OCI-LY7 (cell line): Measurements from ENCODE around the gene NHERF2. TPM values are rescaled to one million over a fixed set of nuclear protein-coding genes. Genes with fewer than 3 reads are reported as not detected.

Experiments
- BruUV-seq: library from RNA; stranded (reverse); fragments of 400-500 nt; replicated peaks from 2 replicates; lab custom pipeline; 2021; lab: Mats Ljungman, UMichigan
- CTCF ChIA-PET: fragments of 300-600 bp; sonication (Branson Sonifier 250); formaldehyde crosslinking; loops from one replicate; lab custom pipeline; 2022; ENCODE audit warnings: antibody characterized with exemption; ENCODE audit not compliant: unreplicated experiment; lab: Charles Lee
- POLR2A ChIA-PET: fragments of 300-600 bp; sonication (Branson Sonifier 250); formaldehyde crosslinking; loops from one replicate; lab custom pipeline; 2022; ENCODE audit warnings: antibody characterized with exemption; lab: Charles Lee
- DNase-seq: peaks from one replicate; pipeline ENCODE4 v3.0.0-alpha.2; 2015; ENCODE audit warnings: low spot score
- H2AFZ ChIP-seq: fragments of 200-600 bp; sonication (generic), shearing (Covaris generic); 2 replicates; pipeline ENCODE4 v1.6.1; 2014; ENCODE audit warnings: mild to moderate bottlenecking, antibody characterized with exemption, low read length, moderate library complexity
- H3K27ac ChIP-seq: fragments of 200-600 bp; sonication (generic); 2 replicates; pipeline ENCODE4 v1.5.1; 2014; ENCODE audit warnings: mixed run types, low read depth, mild to moderate bottlenecking, moderate library complexity, low read length, inconsistent platforms; ENCODE audit not compliant: poor library complexity, severe bottlenecking
- H3K36me3 ChIP-seq: fragments of 200-600 bp; sonication (generic); 2 replicates; pipeline ENCODE4 v1.6.1; 2014; ENCODE audit warnings: mild to moderate bottlenecking, antibody characterized with exemption, low read length, moderate library complexity, mixed read lengths; ENCODE audit not compliant: insufficient read depth
- H3K4me1 ChIP-seq: fragments of 200-600 bp; sonication (generic); 2 replicates; pipeline ENCODE4 v1.5.1; 2014; ENCODE audit warnings: mild to moderate bottlenecking, low read length; ENCODE audit not compliant: insufficient read depth, poor library complexity, severe bottlenecking
- H3K4me2 ChIP-seq: fragments of 200-600 bp; sonication (generic); 2 replicates; pipeline ENCODE4 v1.6.1; 2014; ENCODE audit warnings: mild to moderate bottlenecking, low read length
- H3K4me3 ChIP-seq: fragments of 200-600 bp; sonication (generic); 2 replicates; pipeline ENCODE4 v1.5.1; 2014; ENCODE audit warnings: mild to moderate bottlenecking, low read depth, low read length; ENCODE audit not compliant: poor library complexity, severe bottlenecking
- H3K79me2 ChIP-seq: fragments of 200-600 bp; sonication (generic); 2 replicates; pipeline ENCODE4 v1.6.1; 2016; ENCODE audit warnings: low read depth, mild to moderate bottlenecking, low read length, moderate library complexity, mixed read lengths; ENCODE audit not compliant: insufficient read depth
- H3K9me2 ChIP-seq: fragments of 200-600 bp; sonication (generic); 2 replicates; pipeline ENCODE4 v1.6.1; 2016; ENCODE audit warnings: mild to moderate bottlenecking, low read length, mixed read lengths; ENCODE audit not compliant: insufficient read depth
- H3K9me3 ChIP-seq: fragments of 200-600 bp; sonication (generic); 2 replicates; pipeline ENCODE4 v1.6.1; 2014; ENCODE audit warnings: mild to moderate bottlenecking, mixed run types, low read length, mixed read lengths
- H4K20me1 ChIP-seq: fragments of 200-600 bp; sonication (generic); 2 replicates; pipeline ENCODE4 v1.6.1; 2014; ENCODE audit warnings: mild to moderate bottlenecking, antibody characterized with exemption, low read length, moderate library complexity, mixed read lengths; ENCODE audit not compliant: insufficient read depth
- EZH2phosphoT487 ChIP-seq: fragments of 200-600 bp; sonication (generic); IDR thresholded peaks from 2 replicates; pipeline ENCODE4 v1.6.1; 2018; ENCODE audit warnings: low read depth, borderline replicate concordance, mild to moderate bottlenecking, mixed run types, antibody characterized with exemption, low read length, moderate library complexity, mixed read lengths
- intact Hi-C: fragments of 100-400 bp; cut with micrococcal nuclease; formaldehyde crosslinking; loops from one replicate; pipeline ENCODE4 v1.10.0; 2022; ENCODE audit not compliant: unreplicated experiment
- total RNA-seq, 2 experiments: library from RNA; depleted of rRNA in 1 of 2; stranded (reverse); fragments of >200 nt in 1 of 2; shearing (Covaris generic) in 1 of 2; gene quantifications; 2 replicates each; pipeline ENCODE4 v1.2.3, GENCODE V29; 2014 to 2022
- TF ChIP-seq, protein P1 (sequence below): fragments of 200-600 bp; sonication (generic); conservative IDR thresholded peaks from 2 replicates; pipeline ENCODE4 v1.5.1; 2014; ENCODE audit warnings: mild to moderate bottlenecking, antibody characterized with exemption, low read length, moderate library complexity, mixed read lengths

NHERF2 gene
- total RNA-seq, 2 experiments from 2014 or later: 0.27 TPM; not detected in 1

DNA sequence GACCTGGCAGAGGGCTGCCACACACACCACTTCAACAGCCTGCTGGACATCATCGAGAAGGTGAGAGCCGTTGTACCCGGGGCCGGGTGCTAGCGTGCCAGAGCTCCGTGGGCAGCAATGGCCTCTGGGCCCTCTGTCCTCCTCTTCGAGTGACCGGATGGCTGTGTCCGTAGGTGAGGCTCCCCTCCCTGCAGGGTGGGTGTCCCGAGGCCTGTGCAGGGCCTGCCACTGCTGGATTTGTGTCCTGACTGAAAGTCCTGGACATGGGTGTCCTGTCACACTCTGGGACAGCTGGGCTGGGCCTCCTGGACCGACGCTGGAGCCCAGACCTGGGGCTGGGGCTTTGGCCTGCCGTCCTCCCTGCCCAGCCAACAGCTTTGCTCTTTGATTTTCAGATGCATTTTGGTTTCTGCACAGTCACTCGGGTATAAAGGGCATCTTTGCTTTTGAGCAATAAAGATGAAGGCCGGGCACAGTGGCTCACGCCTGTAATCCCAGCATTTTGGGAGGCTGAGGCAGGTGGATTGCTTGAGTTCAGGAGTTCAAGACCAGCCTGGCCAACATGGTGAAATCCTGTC lies 37.8 kb downstream of the NHERF2 start:
- H3K4me2 ChIP-seq: no peak overlapping the region
- intact Hi-C loops: no loop called here
- H3K79me2 ChIP-seq: no peaks in the 10 kb centered on the region
- no peaks in the 10 kb centered on the region for H3K9me3 ChIP-seq
- no peaks in the 10 kb centered on the region for H3K9me2 ChIP-seq
- H3K36me3 ChIP-seq: peaks cover 57% of the 10 kb centered on the region
- BruUV-seq: no TSS peak
- TF ChIP-seq EZH2phosphoT487: no peak
- TF ChIP-seq, protein P1, sequence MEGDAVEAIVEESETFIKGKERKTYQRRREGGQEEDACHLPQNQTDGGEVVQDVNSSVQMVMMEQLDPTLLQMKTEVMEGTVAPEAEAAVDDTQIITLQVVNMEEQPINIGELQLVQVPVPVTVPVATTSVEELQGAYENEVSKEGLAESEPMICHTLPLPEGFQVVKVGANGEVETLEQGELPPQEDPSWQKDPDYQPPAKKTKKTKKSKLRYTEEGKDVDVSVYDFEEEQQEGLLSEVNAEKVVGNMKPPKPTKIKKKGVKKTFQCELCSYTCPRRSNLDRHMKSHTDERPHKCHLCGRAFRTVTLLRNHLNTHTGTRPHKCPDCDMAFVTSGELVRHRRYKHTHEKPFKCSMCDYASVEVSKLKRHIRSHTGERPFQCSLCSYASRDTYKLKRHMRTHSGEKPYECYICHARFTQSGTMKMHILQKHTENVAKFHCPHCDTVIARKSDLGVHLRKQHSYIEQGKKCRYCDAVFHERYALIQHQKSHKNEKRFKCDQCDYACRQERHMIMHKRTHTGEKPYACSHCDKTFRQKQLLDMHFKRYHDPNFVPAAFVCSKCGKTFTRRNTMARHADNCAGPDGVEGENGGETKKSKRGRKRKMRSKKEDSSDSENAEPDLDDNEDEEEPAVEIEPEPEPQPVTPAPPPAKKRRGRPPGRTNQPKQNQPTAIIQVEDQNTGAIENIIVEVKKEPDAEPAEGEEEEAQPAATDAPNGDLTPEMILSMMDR: no peak
- ChIA-PET POLR2A (no interaction called here), CTCF (no interaction called here)
- H2AFZ ChIP-seq: no peak overlapping the region
- H3K27ac ChIP-seq: no peak overlapping the region
- no peaks in the 10 kb centered on the region for H3K4me1 ChIP-seq
- DNase-seq: no peak
- no peak overlapping the region for H3K4me3 ChIP-seq
- H4K20me1 ChIP-seq: no peaks in the 10 kb centered on the region

DNA sequence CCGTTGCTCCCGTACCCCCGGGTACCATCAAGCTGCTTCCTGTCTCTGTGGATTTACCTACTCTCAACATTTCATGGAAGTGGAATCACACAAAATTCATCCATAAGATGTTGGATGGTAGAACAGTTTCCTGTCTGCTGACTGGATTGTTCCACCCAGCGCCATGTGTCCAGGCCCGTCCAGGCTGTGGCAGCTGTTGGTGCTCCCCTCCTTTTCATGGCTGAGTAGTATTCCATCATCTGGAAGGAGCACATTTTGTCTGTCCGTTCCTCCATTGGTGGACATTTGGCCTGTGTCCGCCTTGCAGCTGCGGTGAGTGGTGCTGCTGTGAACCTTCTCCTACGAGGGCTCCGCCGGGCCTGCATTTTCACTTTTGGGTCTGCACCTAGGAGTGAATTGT lies 39.4 kb downstream of the NHERF2 start:
- H3K36me3 ChIP-seq: peaks cover 51% of the 10 kb centered on the region
- H3K4me2 ChIP-seq: no peak overlapping the region
- no peak for DNase-seq
- no peak overlapping the region for H2AFZ ChIP-seq
- H3K4me3 ChIP-seq: no peak overlapping the region
- no peaks in the 10 kb centered on the region for H3K9me3 ChIP-seq
- CTCF ChIA-PET: no interaction called here
- intact Hi-C loops: no loop called here
- no peaks in the 10 kb centered on the region for H4K20me1 ChIP-seq
- H3K27ac ChIP-seq: no peak overlapping the region
- H3K9me2 ChIP-seq: no peaks in the 10 kb centered on the region
- no peaks in the 10 kb centered on the region for H3K79me2 ChIP-seq
- H3K4me1 ChIP-seq: no peaks in the 10 kb centered on the region
- no TSS peak for BruUV-seq
- TF ChIP-seq, protein P1: no peak
- no peak for TF ChIP-seq EZH2phosphoT487
- POLR2A ChIA-PET: no interaction called here

DNA sequence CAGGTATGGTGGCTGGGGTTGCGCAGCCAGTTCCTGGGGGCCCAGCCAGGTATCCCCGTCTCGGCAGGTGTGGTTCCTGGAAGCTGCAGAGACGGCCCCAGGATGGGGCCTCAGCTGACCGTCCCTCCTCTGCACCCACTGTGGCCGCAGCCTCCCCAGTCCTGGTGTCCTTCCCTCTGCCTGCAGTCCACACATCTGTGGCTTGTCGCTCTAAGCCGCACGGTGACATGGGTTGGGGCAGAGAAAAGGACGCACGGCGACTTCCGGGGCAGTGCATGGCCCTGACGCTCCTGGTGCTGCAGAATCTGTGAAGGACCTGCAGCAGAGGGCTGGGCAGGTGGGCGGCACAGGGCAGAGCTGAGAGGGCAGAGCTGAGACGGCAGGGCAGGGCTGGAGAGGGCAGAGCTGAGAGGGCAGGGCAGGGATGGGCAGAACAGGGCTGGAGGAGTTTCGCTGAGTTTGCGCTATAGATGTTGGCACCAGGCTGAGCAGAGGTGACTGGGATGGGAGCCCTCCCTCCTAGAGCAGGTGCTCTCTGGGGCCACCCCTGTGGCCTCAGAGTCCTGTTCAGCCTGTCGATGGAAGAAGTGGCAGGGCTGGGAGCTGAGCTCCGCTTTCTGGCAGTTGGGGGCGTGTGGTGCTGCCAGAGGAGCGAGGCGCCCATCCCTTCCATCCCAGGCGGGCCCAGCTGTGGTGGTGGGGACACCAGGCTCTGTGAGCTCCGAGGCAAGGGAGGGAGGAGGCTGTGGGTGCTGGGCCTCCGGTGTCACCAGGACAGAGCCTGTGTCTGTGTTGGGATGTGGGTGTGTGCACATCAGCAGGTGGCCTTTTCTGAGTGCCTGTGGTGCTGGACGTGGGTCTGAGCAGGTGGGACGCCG lies 44.1 kb downstream of the NHERF2 start:
- H3K9me2 ChIP-seq: no peaks in the 10 kb centered on the region
- no peak for DNase-seq
- H3K4me2 ChIP-seq: no peak overlapping the region
- CTCF ChIA-PET: no interaction called here
- H4K20me1 ChIP-seq: no peaks in the 10 kb centered on the region
- POLR2A ChIA-PET: no interaction called here
- H2AFZ ChIP-seq: no peak overlapping the region
- peaks cover 48% of the 10 kb centered on the region for H3K36me3 ChIP-seq
- TF ChIP-seq, protein P1: no peak
- no peak for TF ChIP-seq EZH2phosphoT487
- no peak overlapping the region for H3K27ac ChIP-seq
- H3K9me3 ChIP-seq: no peaks in the 10 kb centered on the region
- H3K4me3 ChIP-seq: no peak overlapping the region
- intact Hi-C loops: no loop called here
- H3K79me2 ChIP-seq: no peaks in the 10 kb centered on the region
- BruUV-seq: no TSS peak
- no peaks in the 10 kb centered on the region for H3K4me1 ChIP-seq
